GM20000 (cell line): Measurements from ENCODE around the gene RASA3.

Experiments
- DNase-seq: peaks from one replicate; pipeline ENCODE4 v3.0.0; 2012; ENCODE audit warnings: low spot score
- TF ChIP-seq, protein P1 (sequence below): IDR thresholded peaks from 2 replicates; pipeline ENCODE4 v1.5.1; 2012; ENCODE audit warnings: mild to moderate bottlenecking, control low read depth; ENCODE audit errors: extremely low read depth, missing control alignments

RASA3 gene

DNA sequence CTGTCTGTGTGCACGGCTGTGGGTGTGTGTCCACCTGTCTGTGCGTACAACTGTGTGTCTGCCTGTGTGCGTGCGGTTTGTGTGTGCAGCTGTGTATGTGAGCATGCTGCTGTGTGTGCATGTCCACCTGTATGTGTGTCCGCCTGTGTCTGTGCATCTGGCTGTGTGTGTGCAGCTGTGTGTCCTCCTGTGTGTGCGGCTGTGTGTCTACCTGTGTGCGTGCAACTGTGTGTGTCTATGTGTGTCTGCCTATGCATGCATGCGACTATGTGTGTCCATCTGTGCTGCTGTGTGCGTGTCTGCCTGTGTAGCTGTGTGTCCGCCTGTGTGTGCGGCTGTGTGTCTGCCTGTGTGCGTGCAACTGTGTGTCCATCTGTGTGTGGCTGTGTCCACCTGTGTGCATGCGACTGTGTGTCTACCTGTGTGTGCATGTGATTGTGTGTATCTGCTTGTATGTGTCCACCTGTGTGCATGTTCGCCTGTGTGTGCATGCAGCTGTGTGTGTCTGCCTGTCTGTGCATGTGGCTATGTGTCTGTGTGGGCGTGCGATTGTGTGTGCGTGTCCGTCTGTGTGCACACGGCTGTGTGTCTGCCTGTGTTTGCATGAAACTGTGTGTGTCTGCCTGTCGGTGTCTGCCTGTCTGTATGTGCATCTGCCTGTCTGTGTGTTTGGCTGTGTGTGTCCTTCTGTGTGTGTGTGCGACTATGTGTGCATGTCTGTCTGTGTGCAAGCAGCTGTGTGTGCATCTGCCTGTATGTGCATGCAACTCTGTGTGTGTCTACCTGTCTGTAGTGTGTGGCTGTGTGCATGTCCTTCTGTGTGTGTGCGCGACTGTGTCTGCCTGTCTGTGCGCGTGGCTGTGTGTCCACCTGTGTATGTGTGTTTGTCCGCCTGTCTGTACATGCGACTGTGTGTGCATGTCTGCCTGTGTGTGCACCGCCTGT is 101.5 kb downstream of the RASA3 start:
- TF ChIP-seq, protein P1, sequence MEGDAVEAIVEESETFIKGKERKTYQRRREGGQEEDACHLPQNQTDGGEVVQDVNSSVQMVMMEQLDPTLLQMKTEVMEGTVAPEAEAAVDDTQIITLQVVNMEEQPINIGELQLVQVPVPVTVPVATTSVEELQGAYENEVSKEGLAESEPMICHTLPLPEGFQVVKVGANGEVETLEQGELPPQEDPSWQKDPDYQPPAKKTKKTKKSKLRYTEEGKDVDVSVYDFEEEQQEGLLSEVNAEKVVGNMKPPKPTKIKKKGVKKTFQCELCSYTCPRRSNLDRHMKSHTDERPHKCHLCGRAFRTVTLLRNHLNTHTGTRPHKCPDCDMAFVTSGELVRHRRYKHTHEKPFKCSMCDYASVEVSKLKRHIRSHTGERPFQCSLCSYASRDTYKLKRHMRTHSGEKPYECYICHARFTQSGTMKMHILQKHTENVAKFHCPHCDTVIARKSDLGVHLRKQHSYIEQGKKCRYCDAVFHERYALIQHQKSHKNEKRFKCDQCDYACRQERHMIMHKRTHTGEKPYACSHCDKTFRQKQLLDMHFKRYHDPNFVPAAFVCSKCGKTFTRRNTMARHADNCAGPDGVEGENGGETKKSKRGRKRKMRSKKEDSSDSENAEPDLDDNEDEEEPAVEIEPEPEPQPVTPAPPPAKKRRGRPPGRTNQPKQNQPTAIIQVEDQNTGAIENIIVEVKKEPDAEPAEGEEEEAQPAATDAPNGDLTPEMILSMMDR = no peak
- no peak for DNase-seq

DNA sequence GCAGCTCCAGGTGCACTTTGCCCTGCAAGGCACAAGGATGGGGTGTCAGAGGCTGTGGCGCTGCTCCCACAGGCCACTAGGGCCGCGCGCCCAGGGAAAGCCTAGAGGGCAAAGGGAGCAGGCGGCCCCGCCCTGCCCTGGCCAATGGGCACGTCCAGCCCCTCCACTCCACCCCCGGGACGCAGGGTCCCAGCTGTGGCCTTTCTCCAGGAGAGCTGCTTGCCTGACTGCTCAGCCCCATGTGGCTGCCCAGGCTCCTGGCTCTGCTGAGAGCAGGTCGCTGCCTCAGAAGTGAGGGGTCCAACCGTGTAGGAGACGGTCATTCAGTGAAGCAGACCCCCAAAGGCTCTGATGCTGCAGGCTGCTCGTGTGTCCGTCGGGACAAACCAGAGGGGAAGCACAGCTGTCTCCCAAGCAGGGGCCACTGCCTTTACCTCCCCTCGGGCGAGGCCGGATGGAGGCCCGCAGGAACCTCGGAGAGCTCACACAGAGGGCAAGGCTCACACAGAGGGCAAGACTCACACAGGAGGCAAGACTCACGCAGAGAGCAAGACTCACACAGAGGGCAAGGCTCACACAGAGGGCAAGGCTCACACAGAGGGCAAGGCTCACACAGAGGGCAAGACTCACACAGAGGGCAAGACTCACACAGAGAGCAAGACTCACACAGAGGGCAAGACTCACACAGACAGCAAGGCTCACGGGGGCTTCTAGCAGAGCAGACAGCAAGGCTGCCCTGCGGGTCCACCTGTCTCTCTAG is 102.4 kb downstream of the RASA3 start:
- TF ChIP-seq, protein P1 = no peak
- DNase-seq = no peak

DNA sequence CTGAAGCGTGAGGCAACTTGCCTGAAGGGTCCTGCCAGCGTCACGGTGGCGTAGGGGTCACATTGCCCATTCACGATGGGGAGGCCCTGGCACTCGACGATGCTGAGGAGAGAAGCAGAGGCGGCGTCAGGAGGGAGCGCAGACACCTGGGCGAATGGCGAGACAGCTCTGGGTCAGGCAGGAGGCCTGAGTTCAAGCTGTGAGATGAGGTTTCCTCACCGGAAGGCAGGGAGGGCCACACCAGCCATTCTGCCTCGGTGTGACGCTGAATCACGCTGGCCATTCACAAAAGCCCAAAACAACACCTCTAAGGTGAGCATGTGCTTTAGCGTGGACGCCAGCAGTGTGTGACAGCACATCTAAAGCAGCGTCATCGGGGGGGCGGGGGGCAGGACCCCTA is 104.6 kb downstream of the RASA3 start:
- TF ChIP-seq, protein P1 = no peak
- DNase-seq = no peak

DNA sequence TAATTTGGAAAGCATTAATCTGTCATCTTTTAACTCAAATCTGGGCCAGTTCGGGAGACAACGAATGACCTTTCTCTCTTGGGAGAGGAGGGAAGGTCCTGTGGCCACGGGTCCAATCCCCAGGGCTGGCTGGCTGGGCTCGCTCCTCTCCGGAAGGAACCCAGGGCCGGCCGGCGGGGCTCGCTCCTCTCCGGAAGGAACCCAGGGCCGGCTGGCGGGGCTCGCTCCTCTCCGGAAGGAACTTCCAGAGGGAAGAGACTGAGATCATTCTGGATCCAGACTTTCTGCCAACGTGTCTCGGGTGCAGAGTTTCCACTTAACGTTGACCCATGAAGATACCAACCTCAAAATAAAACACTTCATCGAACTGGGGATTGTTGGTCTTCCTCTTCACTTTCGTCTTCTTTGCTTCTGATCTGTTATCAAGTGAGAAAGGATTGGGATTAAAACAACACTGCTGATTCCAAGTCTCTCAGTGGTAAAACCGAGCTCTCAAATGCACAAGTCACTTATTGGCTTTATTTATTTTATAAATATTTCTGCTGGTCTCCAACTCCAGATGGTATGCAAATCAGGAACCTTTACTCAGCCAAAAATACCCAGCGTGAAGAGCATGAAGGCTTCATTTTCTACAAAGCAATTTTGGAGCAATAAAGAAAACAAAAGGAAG is 105.2 kb downstream of the RASA3 start:
- DNase-seq = no peak
- TF ChIP-seq, protein P1 = no peak

DNA sequence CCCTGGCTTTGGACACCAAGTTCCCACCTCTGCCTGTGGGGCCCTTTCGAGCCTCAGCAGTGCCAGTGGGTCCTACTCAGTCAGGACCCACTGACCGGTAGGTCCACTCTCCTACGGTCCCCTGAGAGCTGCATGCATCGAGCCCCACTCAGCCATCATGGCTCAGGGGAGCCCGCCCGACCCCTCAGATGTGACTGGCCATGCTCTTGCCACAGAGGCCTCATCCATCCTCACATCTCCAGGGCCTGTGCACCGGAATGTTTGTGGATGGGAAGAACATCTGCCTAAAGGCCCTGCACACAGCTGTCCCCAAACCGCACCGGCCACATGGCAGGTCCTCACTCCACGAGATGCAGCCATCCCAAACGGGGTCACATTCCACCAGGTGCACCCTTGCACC is 105.9 kb downstream of the RASA3 start:
- TF ChIP-seq, protein P1 = no peak

DNA sequence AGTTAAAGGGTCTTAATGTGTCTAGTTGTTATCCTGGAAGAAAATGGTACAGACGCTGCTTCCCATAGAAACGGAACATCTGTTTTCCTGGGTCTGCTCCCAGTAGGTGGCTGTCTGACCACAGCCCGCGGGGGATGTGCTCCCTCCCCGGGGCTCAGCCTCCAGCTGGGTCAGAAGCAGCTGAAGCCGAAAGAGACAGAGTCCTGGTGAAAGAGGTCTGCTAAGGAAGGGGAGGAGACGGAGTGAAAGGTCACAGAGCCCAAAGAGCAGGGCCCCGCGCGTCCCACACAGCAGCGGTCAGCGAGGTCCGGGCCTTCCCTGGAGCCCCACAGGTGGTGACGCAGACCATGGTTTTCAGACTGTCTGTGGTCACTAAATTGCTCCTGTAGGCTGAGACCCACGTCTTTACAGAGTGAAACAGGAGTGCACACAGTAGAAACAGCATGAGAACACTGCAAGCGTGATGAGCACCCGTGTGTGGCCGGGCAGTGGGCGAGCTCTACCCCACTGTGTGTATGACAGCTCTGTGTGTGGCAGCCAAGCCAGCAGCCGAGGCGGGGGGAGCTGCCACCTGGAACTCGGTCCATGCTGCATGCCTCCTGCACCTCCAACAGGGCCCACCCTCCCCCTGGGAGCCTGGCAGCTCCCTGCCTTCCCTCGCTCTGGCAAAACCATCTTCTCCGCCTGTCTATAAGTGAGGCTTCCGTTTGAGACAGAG is 106.5 kb downstream of the RASA3 start:
- no peak for DNase-seq
- TF ChIP-seq, protein P1 = no peak

More for the DNA sequence above, 105.9 kb downstream of the RASA3 start:
- no peak for DNase-seq

DNA sequence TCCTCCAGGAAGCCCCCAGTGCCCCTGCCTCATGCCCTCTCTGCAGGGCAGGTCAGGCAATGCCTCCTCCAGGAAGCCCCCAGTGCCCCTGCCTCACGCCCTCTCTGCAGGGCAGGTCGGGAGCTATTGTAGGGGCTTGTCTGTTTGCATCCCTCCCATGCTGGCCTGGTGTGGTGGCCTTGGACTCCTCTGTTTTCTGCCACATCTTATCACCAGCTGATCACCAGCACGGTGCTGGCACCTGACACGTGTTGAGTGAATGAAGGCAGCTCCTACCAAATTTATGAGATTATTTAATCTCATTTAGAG is 107.1 kb downstream of the RASA3 start:
- DNase-seq = no peak
- TF ChIP-seq, protein P1 = no peak
